Esophagus squamous epithelium (tissue), 5 donors: Measurements from ENCODE around the gene OR2T8. TPM values are rescaled to one million over a fixed set of nuclear protein-coding genes. Genes with fewer than 3 reads are reported as not detected.

Source experiments
- DNase-seq: peaks from one replicate; lab custom pipeline; 2025; lab: John Stamatoyannopoulos, UW
- H3K27ac ChIP-seq, 4 donors: fragments of 200-600 bp; sonication (generic); one replicate each; pipeline ENCODE4 v1.5.1; 2016 to 2019; ENCODE audit warnings: mild to moderate bottlenecking in 1 of 4
- H3K27me3 ChIP-seq, 4 donors: fragments of 200-600 bp; sonication (generic); 1 replicate in 3 of 4; 2 replicates in 1 of 4; pipeline versions ENCODE4 v1.5.1 to v1.6.0; 2017 to 2021; ENCODE audit warnings: antibody characterized with exemption in 1 of 4
- H3K36me3 ChIP-seq, 3 donors: fragments of 200-600 bp; sonication (generic); one replicate each; pipeline ENCODE4 v1.5.1; 2016 to 2019
- H3K4me1 ChIP-seq, 3 donors: fragments of 200-600 bp; sonication (generic); one replicate each; pipeline ENCODE4 v1.5.1; 2017 to 2019
- H3K4me3 ChIP-seq, 4 donors: fragments of 200-600 bp; sonication (generic); 1 replicate in 3 of 4; 2 replicates in 1 of 4; pipeline ENCODE4 v1.5.1; 2016 to 2019; ENCODE audit warnings: mild to moderate bottlenecking in 2 of 4, moderate library complexity in 1 of 4
- H3K9me3 ChIP-seq, 3 donors: fragments of 200-600 bp; sonication (generic); one replicate each; pipeline ENCODE4 v1.5.1; 2016 to 2019
- POLR2A ChIP-seq, 4 donors: fragments of 450-650 bp; IDR thresholded peaks; one replicate each; pipeline ENCODE4 v1.6.1; 2017; ENCODE audit warnings: antibody characterized with exemption in 4 of 4, mild to moderate bottlenecking in 4 of 4, moderate library complexity in 3 of 4
- WGBS, 2 donors: methylation state at CpG; one replicate each; pipeline ENCODE4 v1.1.5; 2018; 5-methylcytosine and 5-hydroxymethylcytosine counted together
- intact Hi-C: fragments of 100-400 bp; cut with DNase I; formaldehyde crosslinking; loops from one replicate; pipeline ENCODE4 v1.15.0; 2022
- total RNA-seq, 4 donors: library from RNA; depleted of rRNA; stranded (reverse); fragments of >200 nt; gene quantifications; one replicate each; pipeline ENCODE4 v1.1.0, GENCODE V29; 2016
- TF ChIP-seq, protein P1 (sequence below), 6 experiments: fragments of 450-650 bp in 4 of 6; fragments of 200-600 bp in 2 of 6; sonication (generic) in 2 of 6; IDR thresholded peaks; one replicate each; pipeline ENCODE4 v1.5.1; 2016 to 2019; ENCODE audit warnings: antibody characterized with exemption in 6 of 6, mild to moderate bottlenecking in 4 of 6, moderate library complexity in 4 of 6
- donor health status: DM: yes; HTN: yes; CAD: no.

The OR2T8 gene, protein sequence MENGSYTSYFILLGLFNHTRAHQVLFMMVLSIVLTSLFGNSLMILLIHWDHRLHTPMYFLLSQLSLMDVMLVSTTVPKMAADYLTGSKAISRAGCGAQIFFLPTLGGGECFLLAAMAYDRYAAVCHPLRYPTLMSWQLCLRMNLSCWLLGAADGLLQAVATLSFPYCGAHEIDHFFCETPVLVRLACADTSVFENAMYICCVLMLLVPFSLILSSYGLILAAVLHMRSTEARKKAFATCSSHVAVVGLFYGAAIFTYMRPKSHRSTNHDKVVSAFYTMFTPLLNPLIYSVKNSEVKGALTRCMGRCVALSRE
- under 1 TPM in 1 of 4 donors, not detected in 3; 0.23 TPM for total RNA-seq

DNA sequence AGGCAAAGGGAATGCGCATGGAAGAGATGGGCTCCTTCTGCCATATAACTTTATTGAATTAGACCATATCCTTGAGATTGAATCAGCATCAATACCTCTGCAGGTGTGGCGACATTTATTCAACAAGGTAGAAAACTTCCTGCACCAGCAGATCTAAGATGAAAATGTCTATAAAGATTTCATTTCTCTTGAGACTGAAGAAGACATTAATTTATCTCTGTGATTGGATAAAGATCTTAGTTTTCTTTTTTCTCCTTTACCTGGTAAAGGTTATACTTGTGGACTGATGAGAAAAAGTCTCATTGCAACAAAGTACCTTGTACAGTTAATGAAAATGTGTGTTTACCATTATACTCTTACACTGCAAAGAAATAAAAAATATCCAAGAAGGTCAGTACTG is at the start of gene OR2T8:
Gene OR2T8 (plus strand): TSS at position 301 of the 400 bp plus-strand sequence. CDS start 766 bp downstream, outside the sequence.
- no peak within 1 kb of the TSS for H3K27ac ChIP-seq
- H3K9me3 ChIP-seq: no peaks in the 10 kb centered on the region
- DNase-seq: no peak
- intact Hi-C loops: no loop called here
- TF ChIP-seq POLR2A (IDR thresholded peaks at IDR 0.05): no peak
- TF ChIP-seq, protein P1, sequence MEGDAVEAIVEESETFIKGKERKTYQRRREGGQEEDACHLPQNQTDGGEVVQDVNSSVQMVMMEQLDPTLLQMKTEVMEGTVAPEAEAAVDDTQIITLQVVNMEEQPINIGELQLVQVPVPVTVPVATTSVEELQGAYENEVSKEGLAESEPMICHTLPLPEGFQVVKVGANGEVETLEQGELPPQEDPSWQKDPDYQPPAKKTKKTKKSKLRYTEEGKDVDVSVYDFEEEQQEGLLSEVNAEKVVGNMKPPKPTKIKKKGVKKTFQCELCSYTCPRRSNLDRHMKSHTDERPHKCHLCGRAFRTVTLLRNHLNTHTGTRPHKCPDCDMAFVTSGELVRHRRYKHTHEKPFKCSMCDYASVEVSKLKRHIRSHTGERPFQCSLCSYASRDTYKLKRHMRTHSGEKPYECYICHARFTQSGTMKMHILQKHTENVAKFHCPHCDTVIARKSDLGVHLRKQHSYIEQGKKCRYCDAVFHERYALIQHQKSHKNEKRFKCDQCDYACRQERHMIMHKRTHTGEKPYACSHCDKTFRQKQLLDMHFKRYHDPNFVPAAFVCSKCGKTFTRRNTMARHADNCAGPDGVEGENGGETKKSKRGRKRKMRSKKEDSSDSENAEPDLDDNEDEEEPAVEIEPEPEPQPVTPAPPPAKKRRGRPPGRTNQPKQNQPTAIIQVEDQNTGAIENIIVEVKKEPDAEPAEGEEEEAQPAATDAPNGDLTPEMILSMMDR (IDR thresholded peaks at IDR 0.05): no peak
- H3K27me3 ChIP-seq: no peaks in the 10 kb centered on the region
- no peak within 1 kb of the TSS for H3K4me3 ChIP-seq
- WGBS, 2 donors: 47 to 69% methylated on average over 2 of the region's 2 CpGs
- H3K4me1 ChIP-seq: no peaks in the 10 kb centered on the region
- H3K36me3 ChIP-seq: no peaks in the 10 kb centered on the region

DNA sequence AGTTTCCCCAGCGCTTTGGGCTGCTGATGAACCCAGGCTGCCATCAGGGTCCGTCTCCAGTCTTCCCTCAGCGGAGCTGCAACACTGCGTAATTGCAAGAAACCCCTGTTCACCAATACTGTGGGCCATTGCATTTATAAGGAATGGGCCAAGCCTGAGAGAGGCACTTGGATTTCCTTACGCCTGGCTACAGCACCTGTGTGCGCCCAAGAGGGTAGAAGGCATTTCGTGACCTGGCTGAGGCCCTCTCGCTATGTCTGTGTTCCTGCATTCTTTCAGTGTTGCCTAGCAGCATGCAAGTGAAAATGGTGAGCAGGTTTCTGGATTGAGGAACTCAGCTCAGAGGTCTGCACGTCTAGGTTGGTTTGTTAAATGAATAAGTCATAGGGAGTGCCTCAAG is 36.7 kb upstream of the OR2T8 start:
- Histone ChIP-seq H3K27ac (no peak overlapping the region), H3K4me1 (no peaks in the 10 kb centered on the region), H3K4me3 (no peak overlapping the region), H3K9me3 (no peaks in the 10 kb centered on the region), H3K27me3 (no peaks in the 10 kb centered on the region), H3K36me3 (no peaks in the 10 kb centered on the region)
- 86 to 96% methylated on average over 9 of the region's 9 CpGs for WGBS, 2 donors
- no peak for DNase-seq
- no peak for TF ChIP-seq POLR2A (IDR thresholded peaks at IDR 0.05)
- TF ChIP-seq, protein P1 (IDR thresholded peaks at IDR 0.05): no peak
- intact Hi-C loops: no loop called here

DNA sequence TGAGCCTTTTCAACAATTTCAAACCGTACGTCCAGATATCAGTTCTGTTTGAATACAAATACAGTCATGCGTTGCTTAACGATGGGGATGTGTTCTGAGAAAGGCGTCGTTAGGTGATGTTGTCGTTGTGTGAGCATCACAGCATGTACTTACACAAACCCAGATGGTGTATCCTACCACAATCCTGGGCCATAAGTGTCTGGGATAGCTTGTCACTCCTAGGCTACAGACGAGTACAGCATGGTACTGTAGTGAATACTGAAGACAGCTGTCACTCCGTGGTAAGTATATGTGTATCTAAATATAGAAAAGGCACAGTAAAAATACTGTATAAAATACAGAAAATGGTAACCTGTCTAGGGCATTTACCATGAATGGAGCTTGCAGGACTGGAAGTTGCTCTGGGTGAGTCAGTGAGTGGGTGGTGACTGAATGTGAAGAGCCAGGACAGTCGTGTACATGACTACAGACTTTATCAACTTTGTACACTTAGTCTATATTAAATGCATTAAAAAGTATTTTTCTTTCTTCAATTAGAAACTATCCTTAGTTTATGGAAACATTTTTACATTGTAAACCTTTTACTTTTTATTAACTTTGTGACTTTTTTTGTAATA is 35.1 kb upstream of the OR2T8 start:
- no peak overlapping the region for H3K4me3 ChIP-seq
- intact Hi-C loops: no loop called here
- H3K36me3 ChIP-seq: no peaks in the 10 kb centered on the region
- no peaks in the 10 kb centered on the region for H3K9me3 ChIP-seq
- no peak overlapping the region for H3K27ac ChIP-seq
- 79 to 83% methylated on average over 10 of the region's 10 CpGs for WGBS, 2 donors
- DNase-seq: no peak
- no peaks in the 10 kb centered on the region for H3K27me3 ChIP-seq
- no peaks in the 10 kb centered on the region for H3K4me1 ChIP-seq
- TF ChIP-seq POLR2A (IDR thresholded peaks at IDR 0.05): no peak
- TF ChIP-seq, protein P1 (IDR thresholded peaks at IDR 0.05): no peak

DNA sequence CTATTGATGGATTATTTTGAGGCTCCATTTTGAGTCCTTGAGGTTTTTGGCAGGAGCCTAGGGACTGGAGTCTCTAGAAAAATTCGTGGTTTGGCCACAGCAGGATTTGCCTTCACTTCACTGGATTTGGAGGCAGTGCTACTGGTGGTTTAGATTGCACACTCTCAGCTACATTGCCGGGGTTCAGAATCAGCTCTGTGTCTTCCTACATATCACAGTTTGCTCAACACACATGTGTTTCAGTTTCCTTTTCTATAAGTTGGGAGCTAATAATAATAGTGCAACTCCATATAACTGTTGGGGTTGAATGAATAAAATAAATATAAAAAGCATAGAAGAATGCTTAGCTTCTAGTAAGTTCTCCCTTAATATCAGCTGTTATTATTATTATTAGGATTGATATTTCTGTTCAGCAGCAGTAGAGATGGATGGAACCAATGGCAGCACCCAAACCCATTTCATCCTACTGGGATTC is 24.9 kb upstream of the OR2T8 start, which contains the start of gene OR2W3:
Gene OR2W3 (plus strand): TSS at position 425 of the 475 bp plus-strand sequence. CDS start 0 bp downstream, at position 425.
- Histone ChIP-seq H3K27ac (no peak within 1 kb of the TSS), H3K4me3 (no peak within 1 kb of the TSS), H3K27me3 (no peaks in the 10 kb centered on the region), H3K9me3 (no peaks in the 10 kb centered on the region), H3K4me1 (no peaks in the 10 kb centered on the region), H3K36me3 (no peaks in the 10 kb centered on the region)
- DNase-seq: no peak
- intact Hi-C loops: no loop called here
- TF ChIP-seq POLR2A (IDR thresholded peaks at IDR 0.05): no peak
- TF ChIP-seq, protein P1 (IDR thresholded peaks at IDR 0.05): no peak
- 44 to 45% methylated on average over 2 of the region's 2 CpGs for WGBS, 2 donors

DNA sequence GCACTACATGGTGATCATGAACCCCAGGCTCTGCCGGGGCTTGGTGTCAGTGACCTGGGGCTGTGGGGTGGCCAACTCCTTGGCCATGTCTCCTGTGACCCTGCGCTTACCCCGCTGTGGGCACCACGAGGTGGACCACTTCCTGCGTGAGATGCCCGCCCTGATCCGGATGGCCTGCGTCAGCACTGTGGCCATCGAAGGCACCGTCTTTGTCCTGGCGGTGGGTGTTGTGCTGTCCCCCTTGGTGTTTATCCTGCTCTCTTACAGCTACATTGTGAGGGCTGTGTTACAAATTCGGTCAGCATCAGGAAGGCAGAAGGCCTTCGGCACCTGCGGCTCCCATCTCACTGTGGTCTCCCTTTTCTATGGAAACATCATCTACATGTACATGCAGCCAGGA is 24.1 kb upstream of the OR2T8 start:
- Histone ChIP-seq H3K36me3 (no peaks in the 10 kb centered on the region), H3K27ac (no peak overlapping the region), H3K4me1 (no peaks in the 10 kb centered on the region), H3K4me3 (no peak overlapping the region), H3K9me3 (no peaks in the 10 kb centered on the region), H3K27me3 (no peaks in the 10 kb centered on the region)
- no peak for TF ChIP-seq POLR2A (IDR thresholded peaks at IDR 0.05)
- TF ChIP-seq, protein P1 (IDR thresholded peaks at IDR 0.05): no peak
- 60 to 91% methylated on average over 1 to 8 of the region's 14 CpGs for WGBS, 2 donors
- intact Hi-C loops: no loop called here
- no peak for DNase-seq
